ENCODE measurements around the gene AFF3.

DNA sequence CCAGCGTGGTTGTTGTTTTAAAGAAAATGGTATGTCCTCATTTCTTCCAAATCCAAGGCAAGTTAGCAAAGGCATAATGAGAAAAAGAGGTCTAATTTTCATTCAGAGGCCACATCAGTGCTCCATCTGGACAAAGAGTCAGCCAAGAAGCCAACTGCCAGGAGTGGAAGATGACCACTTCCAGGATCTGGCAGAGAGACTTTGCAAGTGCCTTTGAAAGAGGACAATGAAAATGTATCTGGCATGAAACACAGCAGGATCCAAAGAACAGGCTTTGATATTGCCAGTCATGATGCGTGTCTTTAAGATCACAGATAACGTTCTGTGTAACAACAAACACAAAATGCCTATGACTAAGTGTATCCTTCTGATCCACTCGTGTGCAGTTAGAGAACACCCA is 82.8 kb downstream of the AFF3 start:
- TF ChIP-seq, protein P1, sequence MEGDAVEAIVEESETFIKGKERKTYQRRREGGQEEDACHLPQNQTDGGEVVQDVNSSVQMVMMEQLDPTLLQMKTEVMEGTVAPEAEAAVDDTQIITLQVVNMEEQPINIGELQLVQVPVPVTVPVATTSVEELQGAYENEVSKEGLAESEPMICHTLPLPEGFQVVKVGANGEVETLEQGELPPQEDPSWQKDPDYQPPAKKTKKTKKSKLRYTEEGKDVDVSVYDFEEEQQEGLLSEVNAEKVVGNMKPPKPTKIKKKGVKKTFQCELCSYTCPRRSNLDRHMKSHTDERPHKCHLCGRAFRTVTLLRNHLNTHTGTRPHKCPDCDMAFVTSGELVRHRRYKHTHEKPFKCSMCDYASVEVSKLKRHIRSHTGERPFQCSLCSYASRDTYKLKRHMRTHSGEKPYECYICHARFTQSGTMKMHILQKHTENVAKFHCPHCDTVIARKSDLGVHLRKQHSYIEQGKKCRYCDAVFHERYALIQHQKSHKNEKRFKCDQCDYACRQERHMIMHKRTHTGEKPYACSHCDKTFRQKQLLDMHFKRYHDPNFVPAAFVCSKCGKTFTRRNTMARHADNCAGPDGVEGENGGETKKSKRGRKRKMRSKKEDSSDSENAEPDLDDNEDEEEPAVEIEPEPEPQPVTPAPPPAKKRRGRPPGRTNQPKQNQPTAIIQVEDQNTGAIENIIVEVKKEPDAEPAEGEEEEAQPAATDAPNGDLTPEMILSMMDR (IDR thresholded peaks at IDR 0.05): no peak
- TF ChIP-seq POLR2A (IDR thresholded peaks at IDR 0.05): no peak

All from right lobe of liver (tissue), 4 donors.